ENCODE data around the gene RPLP1.

- TF ChIP-seq CTCF (IDR thresholded peaks at IDR 0.05; ENCODE audit: low read depth, low read length, missing input control) (no peak), ATF3 (IDR thresholded peaks at IDR 0.05) (no peak), ZBTB33 (IDR thresholded peaks at IDR 0.05) (no peak), SP1 (IDR thresholded peaks at IDR 0.05) (no peak)
These were observed 1.5 kb upstream of the RPLP1 start for GRCh38 chr15:69450968-69451695.
